ENCODE measurements around the gene CRYL1.

- TF ChIP-seq TEAD4 (IDR thresholded peaks at IDR 0.05; ENCODE audit: low read depth, low read length) (no peak), CTCF (IDR thresholded peaks at IDR 0.05; ENCODE audit: control extremely low read depth in 1 of 3, insufficient read depth in 1 of 3, low read depth in 1 of 3, low read length in 3 of 3) (no peak), SIRT6 (IDR thresholded peaks at IDR 0.05; ENCODE audit: low read length) (no peak), SIN3A (conservative IDR thresholded peaks at IDR 0.05 in 1 of 2, IDR thresholded peaks at IDR 0.05 in 1 of 2; ENCODE audit: low read depth in 1 of 2, low read length in 2 of 2) (no peak), HDAC2 (IDR thresholded peaks at IDR 0.05; ENCODE audit: borderline replicate concordance in 1 of 2, low read depth in 2 of 2, low read length in 2 of 2) (no peak)
Observed at GRCh38 chr13:20388184-20388583, 137.5 kb downstream of the CRYL1 start.
